Testis (tissue), 2 donors: ENCODE results near the gene IRAG1.

Source experiments
- POLR2A ChIP-seq: fragments of 450-650 bp; IDR thresholded peaks from one replicate; pipeline ENCODE4 v1.6.1; 2017; ENCODE audit warnings: antibody characterized with exemption, mild to moderate bottlenecking, moderate library complexity
- TF ChIP-seq, protein P1 (sequence below), 3 experiments: fragments of 450-650 bp in 2 of 3; fragments of 200-600 bp in 1 of 3; sonication (generic) in 1 of 3; IDR thresholded peaks; one replicate each; pipeline ENCODE4 v1.5.1; 2016 to 2019; ENCODE audit warnings: antibody characterized with exemption in 3 of 3, mild to moderate bottlenecking in 2 of 3, moderate library complexity in 1 of 3

DNA sequence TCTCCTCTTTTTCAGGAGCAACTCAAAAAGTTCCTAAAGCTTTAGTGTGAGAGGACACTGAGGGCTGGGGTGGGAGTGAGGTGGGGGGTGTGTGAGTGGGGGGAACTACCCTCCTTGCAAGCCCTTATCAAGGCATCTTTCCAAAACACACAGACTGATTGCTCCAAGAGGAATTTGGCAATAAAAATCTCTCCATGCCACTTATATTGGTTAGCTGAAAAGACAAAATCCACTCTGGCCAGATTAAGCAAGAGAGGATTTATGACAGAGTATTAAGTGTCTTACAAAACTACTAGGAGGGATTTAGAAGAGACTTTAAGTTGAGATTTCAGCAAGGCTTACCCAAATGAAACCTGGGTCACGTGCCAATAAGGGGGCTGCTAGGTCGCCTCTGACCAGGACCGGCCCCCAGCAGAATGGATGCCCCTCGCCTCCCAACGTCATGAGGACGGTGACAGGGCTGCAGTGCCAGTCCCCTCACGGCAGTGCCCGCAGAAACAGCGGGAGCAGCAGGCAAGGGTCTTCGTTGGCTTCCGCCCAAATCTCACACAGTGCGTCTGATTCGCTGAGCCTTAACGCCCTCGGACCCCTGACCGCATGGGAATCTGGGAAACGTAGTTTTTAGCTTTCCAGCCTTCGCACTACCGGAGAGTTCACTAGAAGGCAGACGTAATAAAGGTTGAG lies 35.4 kb upstream of the IRAG1 start:
- no peak for TF ChIP-seq POLR2A
- TF ChIP-seq, protein P1, sequence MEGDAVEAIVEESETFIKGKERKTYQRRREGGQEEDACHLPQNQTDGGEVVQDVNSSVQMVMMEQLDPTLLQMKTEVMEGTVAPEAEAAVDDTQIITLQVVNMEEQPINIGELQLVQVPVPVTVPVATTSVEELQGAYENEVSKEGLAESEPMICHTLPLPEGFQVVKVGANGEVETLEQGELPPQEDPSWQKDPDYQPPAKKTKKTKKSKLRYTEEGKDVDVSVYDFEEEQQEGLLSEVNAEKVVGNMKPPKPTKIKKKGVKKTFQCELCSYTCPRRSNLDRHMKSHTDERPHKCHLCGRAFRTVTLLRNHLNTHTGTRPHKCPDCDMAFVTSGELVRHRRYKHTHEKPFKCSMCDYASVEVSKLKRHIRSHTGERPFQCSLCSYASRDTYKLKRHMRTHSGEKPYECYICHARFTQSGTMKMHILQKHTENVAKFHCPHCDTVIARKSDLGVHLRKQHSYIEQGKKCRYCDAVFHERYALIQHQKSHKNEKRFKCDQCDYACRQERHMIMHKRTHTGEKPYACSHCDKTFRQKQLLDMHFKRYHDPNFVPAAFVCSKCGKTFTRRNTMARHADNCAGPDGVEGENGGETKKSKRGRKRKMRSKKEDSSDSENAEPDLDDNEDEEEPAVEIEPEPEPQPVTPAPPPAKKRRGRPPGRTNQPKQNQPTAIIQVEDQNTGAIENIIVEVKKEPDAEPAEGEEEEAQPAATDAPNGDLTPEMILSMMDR (IDR thresholded peaks at IDR 0.05) = no peak
